Progenitor cell of endocrine pancreas (in vitro differentiated cells): ENCODE results near the gene C3orf70. TPM values are rescaled to one million over a fixed set of nuclear protein-coding genes. Genes with fewer than 3 reads are reported as not detected.

Experiments used
- DNase-seq: peaks from one replicate; pipeline ENCODE4 v3.0.0; 2021; ENCODE audit warnings: low spot score; ENCODE audit not compliant: unreplicated experiment
- H3K27ac Mint-ChIP-seq: 2 replicates; pipeline ENCODE4 v1.8.0; 2021; ENCODE audit warnings: mild to moderate bottlenecking, moderate library complexity, mixed read lengths
- H3K27me3 Mint-ChIP-seq: 2 replicates; pipeline ENCODE4 v1.8.0; 2021; ENCODE audit warnings: mixed read lengths
- H3K36me3 Mint-ChIP-seq: 2 replicates; pipeline ENCODE4 v1.8.0; 2022; ENCODE audit warnings: mixed read lengths; ENCODE audit not compliant: insufficient read depth
- H3K4me1 Mint-ChIP-seq: 2 replicates; pipeline ENCODE4 v1.8.0; 2021; ENCODE audit warnings: low read depth, mixed read lengths
- H3K4me3 Mint-ChIP-seq: 2 replicates; pipeline ENCODE4 v1.8.0; 2021; ENCODE audit warnings: low read depth, mild to moderate bottlenecking, moderate library complexity, mixed read lengths
- H3K9me3 Mint-ChIP-seq: 2 replicates; pipeline ENCODE4 v1.8.0; 2021; ENCODE audit warnings: low read depth, mixed read lengths
- total RNA-seq: library from RNA; stranded (reverse); gene quantifications from 2 replicates; pipeline ENCODE4 v1.2.1, GENCODE V29; 2021
- TF ChIP-seq, protein P1 (sequence below): fragments of 200-600 bp; sonication (generic); IDR thresholded peaks from one replicate; pipeline ENCODE4 v1.5.0; 2021; ENCODE audit warnings: antibody characterized with exemption, mild to moderate bottlenecking; ENCODE audit not compliant: unreplicated experiment

Gene C3orf70
- total RNA-seq, 1 donor from 2014 or later = 5.8 TPM

- Mint-ChIP-seq H3K36me3 (peaks cover 12% of the 10 kb centered on the region), H3K9me3 (peaks cover 10% of the 10 kb centered on the region), H3K27me3 (no peaks in the 10 kb centered on the region), H3K4me3 (no peak overlapping the region), H3K4me1 (no peaks in the 10 kb centered on the region), H3K27ac (no peak overlapping the region)
- TF ChIP-seq, protein P1, sequence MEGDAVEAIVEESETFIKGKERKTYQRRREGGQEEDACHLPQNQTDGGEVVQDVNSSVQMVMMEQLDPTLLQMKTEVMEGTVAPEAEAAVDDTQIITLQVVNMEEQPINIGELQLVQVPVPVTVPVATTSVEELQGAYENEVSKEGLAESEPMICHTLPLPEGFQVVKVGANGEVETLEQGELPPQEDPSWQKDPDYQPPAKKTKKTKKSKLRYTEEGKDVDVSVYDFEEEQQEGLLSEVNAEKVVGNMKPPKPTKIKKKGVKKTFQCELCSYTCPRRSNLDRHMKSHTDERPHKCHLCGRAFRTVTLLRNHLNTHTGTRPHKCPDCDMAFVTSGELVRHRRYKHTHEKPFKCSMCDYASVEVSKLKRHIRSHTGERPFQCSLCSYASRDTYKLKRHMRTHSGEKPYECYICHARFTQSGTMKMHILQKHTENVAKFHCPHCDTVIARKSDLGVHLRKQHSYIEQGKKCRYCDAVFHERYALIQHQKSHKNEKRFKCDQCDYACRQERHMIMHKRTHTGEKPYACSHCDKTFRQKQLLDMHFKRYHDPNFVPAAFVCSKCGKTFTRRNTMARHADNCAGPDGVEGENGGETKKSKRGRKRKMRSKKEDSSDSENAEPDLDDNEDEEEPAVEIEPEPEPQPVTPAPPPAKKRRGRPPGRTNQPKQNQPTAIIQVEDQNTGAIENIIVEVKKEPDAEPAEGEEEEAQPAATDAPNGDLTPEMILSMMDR = no peak
- DNase-seq = no peak
These were observed 42.8 kb upstream of the C3orf70 start for GRCh38 chr3:185195652-185196051.

GRCh38 chr3:185188816-185189215, 36.0 kb upstream of the C3orf70 start:
- TF ChIP-seq, protein P1 = no peak
- Mint-ChIP-seq H3K4me3 (no peak overlapping the region), H3K9me3 (no peaks in the 10 kb centered on the region), H3K36me3 (peaks cover 5% of the 10 kb centered on the region), H3K27ac (no peak overlapping the region), H3K4me1 (no peaks in the 10 kb centered on the region), H3K27me3 (no peaks in the 10 kb centered on the region)
- DNase-seq = no peak

- Mint-ChIP-seq H3K4me3 (no peak overlapping the region), H3K9me3 (no peaks in the 10 kb centered on the region), H3K4me1 (no peaks in the 10 kb centered on the region), H3K27ac (no peak overlapping the region), H3K27me3 (no peaks in the 10 kb centered on the region), H3K36me3 (no peaks in the 10 kb centered on the region)
- no peak for DNase-seq
- TF ChIP-seq, protein P1 = no peak
These were observed 34.5 kb upstream of the C3orf70 start for GRCh38 chr3:185187391-185187790.

GRCh38 chr3:185176750-185177359, 24.0 kb upstream of the C3orf70 start:
- Mint-ChIP-seq H3K27ac (no peak overlapping the region), H3K36me3 (no peaks in the 10 kb centered on the region), H3K27me3 (no peaks in the 10 kb centered on the region), H3K4me1 (peaks cover 12% of the 10 kb centered on the region), H3K9me3 (no peaks in the 10 kb centered on the region), H3K4me3 (no peak overlapping the region)
- TF ChIP-seq, protein P1 = peak; percentile 80
- DNase-seq = no peak

- no peaks in the 10 kb centered on the region for H3K27me3 Mint-ChIP-seq
- DNase-seq = no peak
- H3K27ac Mint-ChIP-seq = peak overlapping the region; percentile 94
- H3K36me3 Mint-ChIP-seq = no peaks in the 10 kb centered on the region
- TF ChIP-seq, protein P1 = no peak
- H3K9me3 Mint-ChIP-seq = no peaks in the 10 kb centered on the region
- peak overlapping the region; percentile 25 for H3K4me3 Mint-ChIP-seq
- H3K4me1 Mint-ChIP-seq = peaks cover 12% of the 10 kb centered on the region
These were observed 22.6 kb upstream of the C3orf70 start for GRCh38 chr3:185175370-185175987.
